Stomach (tissue), 4 donors: ENCODE data around the gene TMIGD1.

Source experiments
- EP300 ChIP-seq: sonication (generic); formaldehyde crosslinking; IDR thresholded peaks from one replicate; pipeline ENCODE4 v1.6.1; 2017; ENCODE audit warnings: antibody characterized with exemption
- POLR2A ChIP-seq, 4 donors: fragments of 450-650 bp; IDR thresholded peaks; one replicate each; pipeline ENCODE4 v1.6.1; 2016; ENCODE audit warnings: antibody characterized with exemption in 4 of 4, control low read depth in 2 of 4, mild to moderate bottlenecking in 1 of 4, moderate library complexity in 1 of 4
- TF ChIP-seq, protein P1 (sequence below), 7 experiments: fragments of 450-650 bp in 4 of 7; fragments of 200-600 bp in 3 of 7; sonication (generic) in 3 of 7; IDR thresholded peaks; one replicate each; pipeline ENCODE4 v1.5.1; 2016 to 2019; ENCODE audit warnings: antibody characterized with exemption in 7 of 7, control low read depth in 2 of 7, mild to moderate bottlenecking in 1 of 7

GRCh38 chr17:30279156-30279555 is 54.7 kb downstream of the TMIGD1 start:
- TF ChIP-seq, protein P1, sequence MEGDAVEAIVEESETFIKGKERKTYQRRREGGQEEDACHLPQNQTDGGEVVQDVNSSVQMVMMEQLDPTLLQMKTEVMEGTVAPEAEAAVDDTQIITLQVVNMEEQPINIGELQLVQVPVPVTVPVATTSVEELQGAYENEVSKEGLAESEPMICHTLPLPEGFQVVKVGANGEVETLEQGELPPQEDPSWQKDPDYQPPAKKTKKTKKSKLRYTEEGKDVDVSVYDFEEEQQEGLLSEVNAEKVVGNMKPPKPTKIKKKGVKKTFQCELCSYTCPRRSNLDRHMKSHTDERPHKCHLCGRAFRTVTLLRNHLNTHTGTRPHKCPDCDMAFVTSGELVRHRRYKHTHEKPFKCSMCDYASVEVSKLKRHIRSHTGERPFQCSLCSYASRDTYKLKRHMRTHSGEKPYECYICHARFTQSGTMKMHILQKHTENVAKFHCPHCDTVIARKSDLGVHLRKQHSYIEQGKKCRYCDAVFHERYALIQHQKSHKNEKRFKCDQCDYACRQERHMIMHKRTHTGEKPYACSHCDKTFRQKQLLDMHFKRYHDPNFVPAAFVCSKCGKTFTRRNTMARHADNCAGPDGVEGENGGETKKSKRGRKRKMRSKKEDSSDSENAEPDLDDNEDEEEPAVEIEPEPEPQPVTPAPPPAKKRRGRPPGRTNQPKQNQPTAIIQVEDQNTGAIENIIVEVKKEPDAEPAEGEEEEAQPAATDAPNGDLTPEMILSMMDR (IDR thresholded peaks at IDR 0.05) = no peak
- TF ChIP-seq EP300 (no peak), POLR2A (IDR thresholded peaks at IDR 0.05) (no peak)
